Panc1 (cell line): ENCODE measurements around the gene DAZAP2. TPM values are rescaled to one million over a fixed set of nuclear protein-coding genes. Genes with fewer than 3 reads are reported as not detected.

Experiments
- ATAC-seq: fragments of 200-7000 bp; cut with Tn5 transposase; 2 replicates; pipeline ENCODE4 v1.9.1; 2020; ENCODE audit warnings: mild to moderate bottlenecking, moderate library complexity
- BruUV-seq: library from RNA; stranded (reverse); fragments of 400-500 nt; replicated peaks from 2 replicates; lab custom pipeline; 2021; lab: Mats Ljungman, UMichigan
- CTCF ChIA-PET: fragments of 300-600 bp; sonication (Branson Sonifier 250); formaldehyde crosslinking; loops from one replicate; lab custom pipeline; 2022; ENCODE audit warnings: antibody characterized with exemption; lab: Charles Lee
- POLR2A ChIA-PET: fragments of 300-600 bp; sonication (Branson Sonifier 250); formaldehyde crosslinking; loops from one replicate; lab custom pipeline; 2022; ENCODE audit warnings: antibody characterized with exemption; lab: Charles Lee
- DNase-seq: peaks from one replicate; pipeline ENCODE4 v3.0.0-alpha.2; 2010; ENCODE audit warnings: low read depth, low spot score
- H3K27ac ChIP-seq: 2 replicates; pipeline ENCODE4 v1.5.1; 2011; ENCODE audit warnings: mild to moderate bottlenecking, low read length, inconsistent platforms
- H3K27me3 ChIP-seq: fragments of 200-500 bp; sonication (Bioruptor generic); 2 replicates; pipeline ENCODE4 v1.6.0; 2014; ENCODE audit warnings: low read length, inconsistent platforms; ENCODE audit not compliant: control insufficient read depth, insufficient read depth
- H3K36me3 ChIP-seq: fragments of 200-500 bp; sonication (Bioruptor generic); 2 replicates; pipeline ENCODE4 v1.5.1; 2014; ENCODE audit warnings: inconsistent platforms, mild to moderate bottlenecking, low read length, moderate library complexity; ENCODE audit not compliant: control insufficient read depth, insufficient read depth
- H3K4me1 ChIP-seq: 2 replicates; pipeline ENCODE4 v1.5.1; 2011; ENCODE audit warnings: inconsistent platforms, mild to moderate bottlenecking, low read length, moderate library complexity; ENCODE audit not compliant: control insufficient read depth, insufficient read depth
- H3K4me3 ChIP-seq, 2 experiments: 2 replicates each; pipeline ENCODE4 v1.5.1; 2011 to 2012; ENCODE audit warnings: low read depth in 2 of 2, low read length in 2 of 2, mild to moderate bottlenecking in 2 of 2, inconsistent platforms in 1 of 2, moderate library complexity in 1 of 2
- H3K9me3 ChIP-seq: fragments of 200-500 bp; sonication (Bioruptor generic); 2 replicates; pipeline ENCODE4 v1.5.1; 2014; ENCODE audit warnings: low read depth, mild to moderate bottlenecking, inconsistent platforms, low read length, moderate library complexity; ENCODE audit not compliant: control insufficient read depth, insufficient read depth
- POLR2AphosphoS5 ChIP-seq: IDR thresholded peaks from 2 replicates; pipeline ENCODE4 v1.6.1; 2012; ENCODE audit warnings: mild to moderate bottlenecking, low read depth, low read length, moderate library complexity
- SIN3A ChIP-seq: IDR thresholded peaks from 2 replicates; pipeline ENCODE4 v1.6.1; 2012; ENCODE audit warnings: low read depth, mild to moderate bottlenecking, low read length, moderate library complexity, borderline replicate concordance; ENCODE audit not compliant: insufficient read depth
- TCF7L2 ChIP-seq: IDR thresholded peaks from 2 replicates; pipeline ENCODE4 v1.6.1; 2011; ENCODE audit warnings: mild to moderate bottlenecking, low read depth, low read length, inconsistent platforms
- in situ Hi-C: cut with HindIII; loops from 2 replicates; pipeline ENCODE4 v1.10.0; 2016; ENCODE audit warnings: low sequenced_read_pairs, low pct_unique_long_range_greater_than_20kb
- intact Hi-C: fragments of 100-400 bp; cut with micrococcal nuclease; formaldehyde crosslinking; loops from one replicate; pipeline ENCODE4 v1.10.0; 2022; ENCODE audit not compliant: unreplicated experiment
- total RNA-seq: library from RNA; stranded (reverse); gene quantifications from one replicate; pipeline ENCODE4 v1.2.1, GENCODE V29; 2021; ENCODE audit not compliant: unreplicated experiment
- TF ChIP-seq, protein P1 (sequence below): fragments of 450-650 bp; IDR thresholded peaks from 2 replicates; pipeline ENCODE4 v1.5.1; 2017; ENCODE audit warnings: mild to moderate bottlenecking
- TF ChIP-seq, protein P2 (sequence below), 2 experiments: IDR thresholded peaks; 2 replicates each; pipeline ENCODE4 v1.6.1; 2011 to 2012; ENCODE audit warnings: low read depth in 2 of 2, control low read depth in 1 of 2, low read length in 1 of 2, mild to moderate bottlenecking in 1 of 2, moderate library complexity in 1 of 2; ENCODE audit not compliant: insufficient read depth in 1 of 2

The DAZAP2 gene
- total RNA-seq, 1 experiment from 2014 or later: 197 TPM

DNA sequence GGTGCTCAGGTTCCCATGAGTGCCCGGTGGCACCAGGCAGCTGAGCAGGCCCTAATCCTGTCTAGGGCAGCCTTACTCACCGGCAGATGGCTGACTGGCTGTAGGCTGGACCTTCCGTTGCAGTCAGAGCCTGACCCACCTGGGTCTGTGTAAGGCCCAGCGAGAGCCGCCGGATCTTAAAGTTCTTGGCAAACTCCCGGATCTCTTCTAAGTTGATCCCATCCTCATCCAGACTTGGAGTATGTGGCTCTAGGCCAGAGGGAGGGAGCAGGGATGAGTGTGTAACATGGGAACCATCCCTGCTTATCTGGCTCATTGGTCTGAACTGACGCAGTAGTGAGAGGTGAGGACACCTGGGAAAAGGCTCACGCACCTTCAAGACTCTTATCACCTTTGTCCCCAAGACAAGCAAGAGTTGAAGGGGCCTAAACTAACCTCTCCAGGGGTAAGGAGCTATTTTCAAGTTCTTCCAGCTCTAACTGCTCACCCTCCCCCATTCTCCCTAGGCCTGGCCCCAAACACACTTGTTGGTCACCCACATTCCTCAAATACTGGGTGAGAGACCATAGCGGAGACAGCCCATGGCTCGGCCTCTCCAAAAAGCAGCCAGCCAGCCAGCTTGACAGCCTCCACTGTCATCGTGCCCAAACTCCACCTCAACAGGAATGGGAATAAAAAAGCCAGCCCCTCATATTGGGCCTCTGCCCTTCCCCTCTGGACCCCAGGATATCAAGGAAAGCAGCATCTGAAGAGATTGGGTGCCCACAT is 46.9 kb upstream of the DAZAP2 start:
- in situ Hi-C loops (no loop called here), intact Hi-C loops (no loop called here)
- ChIA-PET POLR2A (interaction anchor here (0.6 kb wide), 1 partner anchor 14 kb away, joined by 6 read pairs; no protein-coding TSS in a partner anchor), CTCF (no interaction called here)
- H3K36me3 ChIP-seq: no peaks in the 10 kb centered on the region
- no peak overlapping the region for H3K27ac ChIP-seq
- no peaks in the 10 kb centered on the region for H3K4me1 ChIP-seq
- BruUV-seq: no TSS peak
- DNase-seq: no peak
- ATAC-seq: no peak
- TF ChIP-seq, protein P1, sequence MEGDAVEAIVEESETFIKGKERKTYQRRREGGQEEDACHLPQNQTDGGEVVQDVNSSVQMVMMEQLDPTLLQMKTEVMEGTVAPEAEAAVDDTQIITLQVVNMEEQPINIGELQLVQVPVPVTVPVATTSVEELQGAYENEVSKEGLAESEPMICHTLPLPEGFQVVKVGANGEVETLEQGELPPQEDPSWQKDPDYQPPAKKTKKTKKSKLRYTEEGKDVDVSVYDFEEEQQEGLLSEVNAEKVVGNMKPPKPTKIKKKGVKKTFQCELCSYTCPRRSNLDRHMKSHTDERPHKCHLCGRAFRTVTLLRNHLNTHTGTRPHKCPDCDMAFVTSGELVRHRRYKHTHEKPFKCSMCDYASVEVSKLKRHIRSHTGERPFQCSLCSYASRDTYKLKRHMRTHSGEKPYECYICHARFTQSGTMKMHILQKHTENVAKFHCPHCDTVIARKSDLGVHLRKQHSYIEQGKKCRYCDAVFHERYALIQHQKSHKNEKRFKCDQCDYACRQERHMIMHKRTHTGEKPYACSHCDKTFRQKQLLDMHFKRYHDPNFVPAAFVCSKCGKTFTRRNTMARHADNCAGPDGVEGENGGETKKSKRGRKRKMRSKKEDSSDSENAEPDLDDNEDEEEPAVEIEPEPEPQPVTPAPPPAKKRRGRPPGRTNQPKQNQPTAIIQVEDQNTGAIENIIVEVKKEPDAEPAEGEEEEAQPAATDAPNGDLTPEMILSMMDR: no peak
- TF ChIP-seq POLR2AphosphoS5: no peak
- TF ChIP-seq TCF7L2: no peak
- TF ChIP-seq, protein P2, sequence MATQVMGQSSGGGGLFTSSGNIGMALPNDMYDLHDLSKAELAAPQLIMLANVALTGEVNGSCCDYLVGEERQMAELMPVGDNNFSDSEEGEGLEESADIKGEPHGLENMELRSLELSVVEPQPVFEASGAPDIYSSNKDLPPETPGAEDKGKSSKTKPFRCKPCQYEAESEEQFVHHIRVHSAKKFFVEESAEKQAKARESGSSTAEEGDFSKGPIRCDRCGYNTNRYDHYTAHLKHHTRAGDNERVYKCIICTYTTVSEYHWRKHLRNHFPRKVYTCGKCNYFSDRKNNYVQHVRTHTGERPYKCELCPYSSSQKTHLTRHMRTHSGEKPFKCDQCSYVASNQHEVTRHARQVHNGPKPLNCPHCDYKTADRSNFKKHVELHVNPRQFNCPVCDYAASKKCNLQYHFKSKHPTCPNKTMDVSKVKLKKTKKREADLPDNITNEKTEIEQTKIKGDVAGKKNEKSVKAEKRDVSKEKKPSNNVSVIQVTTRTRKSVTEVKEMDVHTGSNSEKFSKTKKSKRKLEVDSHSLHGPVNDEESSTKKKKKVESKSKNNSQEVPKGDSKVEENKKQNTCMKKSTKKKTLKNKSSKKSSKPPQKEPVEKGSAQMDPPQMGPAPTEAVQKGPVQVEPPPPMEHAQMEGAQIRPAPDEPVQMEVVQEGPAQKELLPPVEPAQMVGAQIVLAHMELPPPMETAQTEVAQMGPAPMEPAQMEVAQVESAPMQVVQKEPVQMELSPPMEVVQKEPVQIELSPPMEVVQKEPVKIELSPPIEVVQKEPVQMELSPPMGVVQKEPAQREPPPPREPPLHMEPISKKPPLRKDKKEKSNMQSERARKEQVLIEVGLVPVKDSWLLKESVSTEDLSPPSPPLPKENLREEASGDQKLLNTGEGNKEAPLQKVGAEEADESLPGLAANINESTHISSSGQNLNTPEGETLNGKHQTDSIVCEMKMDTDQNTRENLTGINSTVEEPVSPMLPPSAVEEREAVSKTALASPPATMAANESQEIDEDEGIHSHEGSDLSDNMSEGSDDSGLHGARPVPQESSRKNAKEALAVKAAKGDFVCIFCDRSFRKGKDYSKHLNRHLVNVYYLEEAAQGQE (IDR thresholded peaks at IDR 0.05; ENCODE audit: insufficient read depth in 1 of 2, low read depth in 2 of 2, low read length in 1 of 2): no peak
- TF ChIP-seq SIN3A: no peak
- H3K9me3 ChIP-seq: no peaks in the 10 kb centered on the region
- H3K4me3 ChIP-seq: no peak overlapping the region
- H3K27me3 ChIP-seq: no peaks in the 10 kb centered on the region

DNA sequence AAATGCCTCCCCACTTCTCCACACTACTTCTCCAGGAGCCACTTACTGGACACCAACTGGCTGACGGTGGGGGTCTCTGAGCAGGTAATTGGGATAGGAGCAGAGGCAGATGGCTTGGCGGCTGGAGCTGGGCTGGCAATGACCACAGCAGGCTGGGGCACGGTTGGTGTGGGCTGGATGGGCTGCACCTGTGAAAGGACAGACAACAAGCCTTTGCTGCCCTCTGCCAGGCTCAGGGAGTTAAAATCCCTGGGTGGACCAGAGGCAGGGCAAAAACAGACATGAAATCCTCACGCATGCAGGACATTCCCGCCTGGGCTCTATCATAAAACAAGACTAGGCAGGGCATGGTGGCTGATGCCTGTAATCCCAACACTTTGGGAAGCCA is 46.3 kb upstream of the DAZAP2 start:
- BruUV-seq: no TSS peak
- H3K9me3 ChIP-seq: no peaks in the 10 kb centered on the region
- no peak for DNase-seq
- H3K27me3 ChIP-seq: no peaks in the 10 kb centered on the region
- intact Hi-C loops (no loop called here), in situ Hi-C loops (no loop called here)
- ChIA-PET CTCF (no interaction called here), POLR2A (no interaction called here)
- no peak for ATAC-seq
- H3K36me3 ChIP-seq: no peaks in the 10 kb centered on the region
- H3K4me1 ChIP-seq: no peaks in the 10 kb centered on the region
- TF ChIP-seq SIN3A (no peak), TCF7L2 (no peak), POLR2AphosphoS5 (no peak)
- TF ChIP-seq, protein P1: no peak
- TF ChIP-seq, protein P2 (IDR thresholded peaks at IDR 0.05; ENCODE audit: insufficient read depth in 1 of 2, low read depth in 2 of 2, low read length in 1 of 2): no peak
- no peak overlapping the region for H3K4me3 ChIP-seq
- no peak overlapping the region for H3K27ac ChIP-seq
